Fibroblast of lung (primary cell): ENCODE measurements around the gene NXPE2. TPM values are rescaled to one million over a fixed set of nuclear protein-coding genes. Genes with fewer than 3 reads are reported as not detected.
A peak's percentile ranks its signal among the peaks of the same experiment; 100 is the strongest.

Source experiments
- DNase-seq, 2 donors: peaks; one replicate each; pipeline versions ENCODE4 v3.0.0 to v3.0.0-alpha.2; 2010; ENCODE audit warnings: low read depth in 2 of 2
- H2AFZ ChIP-seq: 2 replicates; pipeline ENCODE4 v1.5.1; 2012; ENCODE audit warnings: low read length, control low read depth, inconsistent platforms
- H3K27ac ChIP-seq: 2 replicates; pipeline ENCODE4 v1.5.1; 2011; ENCODE audit warnings: low read length, control low read depth; ENCODE audit not compliant: insufficient read depth
- H3K27me3 ChIP-seq: 2 replicates; pipeline ENCODE4 v1.5.1; 2011; ENCODE audit warnings: mild to moderate bottlenecking, low read length; ENCODE audit not compliant: control insufficient read depth, insufficient read depth
- H3K36me3 ChIP-seq: 2 replicates; pipeline ENCODE4 v1.5.1; 2011; ENCODE audit warnings: low read length; ENCODE audit not compliant: control insufficient read depth, insufficient read depth
- H3K4me1 ChIP-seq: 2 replicates; pipeline ENCODE4 v1.5.1; 2011; ENCODE audit warnings: low read length; ENCODE audit not compliant: control insufficient read depth, insufficient read depth; ENCODE audit errors: extremely low read depth
- H3K4me2 ChIP-seq: 2 replicates; pipeline ENCODE4 v1.5.1; 2011; ENCODE audit warnings: low read length, control low read depth; ENCODE audit not compliant: insufficient read depth; ENCODE audit errors: extremely low read depth
- H3K4me3 ChIP-seq, 4 experiments: fragments of 200-600 bp in 1 of 4; sonication (generic) in 1 of 4; replicated peaks in 1 of 4; 2 replicates each; pipeline ENCODE4 v1.5.1; 2011 to 2016; ENCODE audit warnings: low read length in 4 of 4, low read depth in 3 of 4, mild to moderate bottlenecking in 3 of 4, control low read depth in 2 of 4, inconsistent platforms in 1 of 4, mixed read lengths in 1 of 4; ENCODE audit not compliant: insufficient read depth in 1 of 4; ENCODE audit errors: control extremely low read depth in 1 of 4
- H3K79me2 ChIP-seq: 2 replicates; pipeline ENCODE4 v1.5.1; 2012; ENCODE audit warnings: mild to moderate bottlenecking, low read length, inconsistent platforms; ENCODE audit not compliant: control insufficient read depth, insufficient read depth
- H3K9ac ChIP-seq: 2 replicates; pipeline ENCODE4 v1.5.1; 2011; ENCODE audit warnings: mild to moderate bottlenecking, low read length, control low read depth; ENCODE audit not compliant: insufficient read depth
- H3K9me3 ChIP-seq: 2 replicates; pipeline ENCODE4 v1.5.1; 2012; ENCODE audit warnings: low read depth, low read length; ENCODE audit not compliant: control insufficient read depth, insufficient read depth
- H4K20me1 ChIP-seq: 2 replicates; pipeline ENCODE4 v1.5.1; 2011; ENCODE audit warnings: low read length; ENCODE audit not compliant: control insufficient read depth, insufficient read depth; ENCODE audit errors: extremely low read depth
- EZH2 ChIP-seq: IDR thresholded peaks from 2 replicates; pipeline ENCODE4 v1.5.1; 2012; ENCODE audit warnings: low read length, control low read depth, mild to moderate bottlenecking; ENCODE audit errors: missing control alignments
- polyA plus RNA-seq, 2 donors: library from polyadenylated mRNA; depleted of rRNA in 1 of 2; stranded (reverse) in 1 of 2; unstranded in 1 of 2; fragments of >200 nt; gene quantifications; 2 replicates each; pipeline ENCODE4 v1.2.1, GENCODE V29; 2011 to 2012; ENCODE audit warnings: missing spikeins in 1 of 2
- total RNA-seq: library from RNA; depleted of rRNA; stranded (reverse); fragments of >200 nt; gene quantifications from 2 replicates; pipeline ENCODE4 v1.2.1, GENCODE V29; 2014
- TF ChIP-seq, protein P1 (sequence below), 2 donors: IDR thresholded peaks in 1 of 2; conservative IDR thresholded peaks in 1 of 2; 1 replicate in 1 of 2; 2 replicates in 1 of 2; pipeline ENCODE4 v1.5.1; 2011 to 2012; ENCODE audit warnings: low read length in 2 of 2, control low read depth in 1 of 2, inconsistent platforms in 1 of 2, low read depth in 1 of 2, mild to moderate bottlenecking in 1 of 2

NXPE2 gene
- total and polyA plus RNA-seq, 2 donors (not counting 1 experiment from before 2014, with no cell fraction given), result not detected

DNA sequence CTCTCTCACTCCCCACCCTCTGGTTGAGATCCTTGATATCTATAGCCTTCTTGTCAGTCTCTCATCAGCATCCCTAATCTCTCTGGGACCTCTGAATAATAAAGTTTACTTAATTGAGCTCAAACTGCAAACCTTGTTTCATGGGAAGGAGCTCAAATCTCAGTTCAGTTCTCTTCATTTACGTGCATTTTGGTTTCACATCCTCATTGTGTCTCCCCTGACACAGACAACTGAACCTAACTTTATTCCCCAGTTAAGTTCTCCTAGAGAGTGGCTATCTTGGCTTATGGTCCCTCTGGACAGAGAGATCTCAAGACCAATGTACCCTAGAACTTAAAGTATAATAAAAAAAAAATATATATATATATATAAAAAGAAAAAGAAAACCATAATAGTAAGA is 47.3 kb downstream of the NXPE2 start:
- no peak for DNase-seq
- Histone ChIP-seq H3K9ac (no peak overlapping the region), H2AFZ (no peak overlapping the region), H3K4me1 (no peaks in the 10 kb centered on the region), H3K27ac (no peak overlapping the region), H3K36me3 (no peaks in the 10 kb centered on the region), H3K9me3 (no peaks in the 10 kb centered on the region), H3K4me3 (no peak overlapping the region), H3K27me3 (no peaks in the 10 kb centered on the region), H4K20me1 (no peaks in the 10 kb centered on the region), H3K4me2 (no peak overlapping the region), H3K79me2 (no peaks in the 10 kb centered on the region)
- TF ChIP-seq, protein P1, sequence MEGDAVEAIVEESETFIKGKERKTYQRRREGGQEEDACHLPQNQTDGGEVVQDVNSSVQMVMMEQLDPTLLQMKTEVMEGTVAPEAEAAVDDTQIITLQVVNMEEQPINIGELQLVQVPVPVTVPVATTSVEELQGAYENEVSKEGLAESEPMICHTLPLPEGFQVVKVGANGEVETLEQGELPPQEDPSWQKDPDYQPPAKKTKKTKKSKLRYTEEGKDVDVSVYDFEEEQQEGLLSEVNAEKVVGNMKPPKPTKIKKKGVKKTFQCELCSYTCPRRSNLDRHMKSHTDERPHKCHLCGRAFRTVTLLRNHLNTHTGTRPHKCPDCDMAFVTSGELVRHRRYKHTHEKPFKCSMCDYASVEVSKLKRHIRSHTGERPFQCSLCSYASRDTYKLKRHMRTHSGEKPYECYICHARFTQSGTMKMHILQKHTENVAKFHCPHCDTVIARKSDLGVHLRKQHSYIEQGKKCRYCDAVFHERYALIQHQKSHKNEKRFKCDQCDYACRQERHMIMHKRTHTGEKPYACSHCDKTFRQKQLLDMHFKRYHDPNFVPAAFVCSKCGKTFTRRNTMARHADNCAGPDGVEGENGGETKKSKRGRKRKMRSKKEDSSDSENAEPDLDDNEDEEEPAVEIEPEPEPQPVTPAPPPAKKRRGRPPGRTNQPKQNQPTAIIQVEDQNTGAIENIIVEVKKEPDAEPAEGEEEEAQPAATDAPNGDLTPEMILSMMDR (conservative IDR thresholded peaks at IDR 0.05 in 1 of 2, IDR thresholded peaks at IDR 0.05 in 1 of 2; ENCODE audit: low read depth in 1 of 2, low read length in 2 of 2), result no peak

DNA sequence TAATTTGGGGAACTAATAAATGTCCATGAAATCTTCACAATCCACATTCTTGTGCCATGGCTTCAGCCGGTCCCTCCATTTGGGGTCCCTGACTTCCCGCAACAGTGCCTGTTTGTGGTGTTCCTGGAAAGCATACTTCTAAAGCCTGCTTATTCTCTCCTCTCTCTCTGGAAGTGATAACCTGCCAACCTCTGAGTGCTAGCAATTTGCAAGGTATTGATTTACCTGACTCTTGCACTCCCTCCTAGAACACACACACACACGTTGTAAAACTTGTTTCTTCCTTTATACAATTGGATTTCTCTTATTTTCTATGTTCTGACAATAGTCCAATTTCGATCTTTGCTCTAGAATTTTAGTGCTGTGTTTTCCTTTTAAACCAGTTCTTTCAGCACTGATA is 58.5 kb downstream of the NXPE2 start:
- DNase-seq, result no peak
- H3K4me3 ChIP-seq, result no peak overlapping the region
- H4K20me1 ChIP-seq, result no peaks in the 10 kb centered on the region
- no peaks in the 10 kb centered on the region for H3K27me3 ChIP-seq
- no peaks in the 10 kb centered on the region for H3K9me3 ChIP-seq
- H3K4me1 ChIP-seq, result no peaks in the 10 kb centered on the region
- no peak overlapping the region for H3K9ac ChIP-seq
- no peaks in the 10 kb centered on the region for H3K36me3 ChIP-seq
- H3K27ac ChIP-seq, result no peak overlapping the region
- no peak overlapping the region for H3K4me2 ChIP-seq
- no peak for TF ChIP-seq EZH2
- TF ChIP-seq, protein P1 (conservative IDR thresholded peaks at IDR 0.05 in 1 of 2, IDR thresholded peaks at IDR 0.05 in 1 of 2; ENCODE audit: low read depth in 1 of 2, low read length in 2 of 2), result no peak
- H2AFZ ChIP-seq, result no peak overlapping the region
- H3K79me2 ChIP-seq, result no peaks in the 10 kb centered on the region

DNA sequence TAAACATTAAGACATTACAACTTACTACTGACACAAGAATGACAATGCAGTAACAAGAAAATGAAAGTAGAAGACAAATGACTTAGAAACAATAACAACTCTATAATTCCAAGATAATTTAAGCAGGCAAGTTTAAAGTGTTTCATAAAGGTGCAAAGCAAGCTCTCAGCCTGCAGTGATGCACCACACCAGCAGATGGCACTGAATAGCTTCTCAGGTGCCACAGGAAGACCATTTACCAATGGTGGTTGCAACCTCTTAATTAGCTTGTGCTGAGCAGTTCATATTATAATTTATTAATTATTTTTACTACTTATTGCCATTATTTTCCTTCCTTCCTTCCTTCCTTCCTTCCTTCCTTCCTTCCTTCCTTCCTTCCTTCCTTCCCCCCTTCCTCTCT is 60.6 kb downstream of the NXPE2 start:
- Histone ChIP-seq H4K20me1 (no peaks in the 10 kb centered on the region), H3K4me2 (no peak overlapping the region), H2AFZ (no peak overlapping the region), H3K27me3 (no peaks in the 10 kb centered on the region), H3K36me3 (no peaks in the 10 kb centered on the region), H3K9me3 (no peaks in the 10 kb centered on the region), H3K4me1 (no peaks in the 10 kb centered on the region), H3K27ac (no peak overlapping the region), H3K9ac (no peak overlapping the region), H3K4me3 (no peak overlapping the region), H3K79me2 (no peaks in the 10 kb centered on the region)
- DNase-seq, result peak; percentile 39 to 43
- TF ChIP-seq EZH2, result no peak
- TF ChIP-seq, protein P1 (conservative IDR thresholded peaks at IDR 0.05 in 1 of 2, IDR thresholded peaks at IDR 0.05 in 1 of 2; ENCODE audit: low read depth in 1 of 2, low read length in 2 of 2), result peak; percentile 69 to 79
